Measurements from ENCODE around the gene POLR3K.
"Not testable (repeated sequence)": the region's sequence is repeated elsewhere in the genome, so short reads cannot be mapped to it uniquely, and the experiment has no call there.

Gene POLR3K

GRCh38 chr16:38941-39892 is 14.2 kb downstream of the POLR3K start:
- CTCF ChIA-PET: no interaction called here
- no peak for TF ChIP-seq SP1 (IDR thresholded peaks at IDR 0.05)
- no peak for TF ChIP-seq ZNF384 (IDR thresholded peaks at IDR 0.05)
- TF ChIP-seq, protein P1, sequence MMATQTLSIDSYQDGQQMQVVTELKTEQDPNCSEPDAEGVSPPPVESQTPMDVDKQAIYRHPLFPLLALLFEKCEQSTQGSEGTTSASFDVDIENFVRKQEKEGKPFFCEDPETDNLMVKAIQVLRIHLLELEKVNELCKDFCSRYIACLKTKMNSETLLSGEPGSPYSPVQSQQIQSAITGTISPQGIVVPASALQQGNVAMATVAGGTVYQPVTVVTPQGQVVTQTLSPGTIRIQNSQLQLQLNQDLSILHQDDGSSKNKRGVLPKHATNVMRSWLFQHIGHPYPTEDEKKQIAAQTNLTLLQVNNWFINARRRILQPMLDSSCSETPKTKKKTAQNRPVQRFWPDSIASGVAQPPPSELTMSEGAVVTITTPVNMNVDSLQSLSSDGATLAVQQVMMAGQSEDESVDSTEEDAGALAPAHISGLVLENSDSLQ (IDR thresholded peaks at IDR 0.05): no peak
- no peak for TF ChIP-seq TARDBP (IDR thresholded peaks at IDR 0.05)
- TF ChIP-seq HDGF (IDR thresholded peaks at IDR 0.05; ENCODE audit: borderline replicate concordance): no peak
- no peak for TF ChIP-seq FOXM1 (IDR thresholded peaks at IDR 0.05; ENCODE audit: borderline replicate concordance)
- no peak for TF ChIP-seq FOXA1 (IDR thresholded peaks at IDR 0.05)
- TF ChIP-seq BHLHE40 (IDR thresholded peaks at IDR 0.05; ENCODE audit: borderline replicate concordance): no peak
- TF ChIP-seq FOXK2 (IDR thresholded peaks at IDR 0.05): no peak
- TF ChIP-seq ELF4 (IDR thresholded peaks at IDR 0.05): no peak
- TF ChIP-seq L3MBTL2 (conservative IDR thresholded peaks at IDR 0.05): no peak
- no peak for TF ChIP-seq CTBP1 (IDR thresholded peaks at IDR 0.05; ENCODE audit: borderline replicate concordance)
- TF ChIP-seq NFRKB (IDR thresholded peaks at IDR 0.05): no peak
- no peak for TF ChIP-seq ARNT (IDR thresholded peaks at IDR 0.05)
- POLR2A ChIA-PET: interaction anchor here (2.5 kb wide), 1 partner anchor 14 kb away, joined by 13 read pairs; the partner anchor contains the start of genes POLR3K and SNRNP25
- no peak for DNase-seq (ENCODE audit: extremely low spot score)

DNA sequence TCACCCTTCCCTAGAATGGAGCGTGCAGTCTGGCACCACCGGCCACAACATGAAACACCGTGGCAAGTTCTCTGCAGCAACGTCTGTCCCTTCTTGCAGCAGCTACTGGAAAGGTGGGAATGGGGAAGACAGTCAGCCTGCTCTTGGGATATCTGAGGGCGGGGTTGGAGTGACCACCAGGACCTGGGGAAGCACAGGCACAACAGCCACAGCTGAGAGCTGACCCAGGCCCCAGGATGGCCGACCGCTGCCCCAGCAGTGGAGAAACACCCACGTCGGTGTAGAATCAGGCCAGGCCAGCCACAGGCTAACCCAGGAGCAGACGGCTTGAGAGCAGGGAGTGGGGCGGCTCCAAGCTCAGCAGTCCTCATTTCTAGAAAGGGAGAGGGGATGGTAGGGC is 15.2 kb downstream of the POLR3K start:
- POLR2A ChIA-PET: interaction anchor here (2.5 kb wide), 1 partner anchor 15 kb away, joined by 13 read pairs; the partner anchor contains the start of genes POLR3K and SNRNP25
- DNase-seq (ENCODE audit: extremely low spot score); CTCF ChIA-PET: not testable (repeated sequence)

DNA sequence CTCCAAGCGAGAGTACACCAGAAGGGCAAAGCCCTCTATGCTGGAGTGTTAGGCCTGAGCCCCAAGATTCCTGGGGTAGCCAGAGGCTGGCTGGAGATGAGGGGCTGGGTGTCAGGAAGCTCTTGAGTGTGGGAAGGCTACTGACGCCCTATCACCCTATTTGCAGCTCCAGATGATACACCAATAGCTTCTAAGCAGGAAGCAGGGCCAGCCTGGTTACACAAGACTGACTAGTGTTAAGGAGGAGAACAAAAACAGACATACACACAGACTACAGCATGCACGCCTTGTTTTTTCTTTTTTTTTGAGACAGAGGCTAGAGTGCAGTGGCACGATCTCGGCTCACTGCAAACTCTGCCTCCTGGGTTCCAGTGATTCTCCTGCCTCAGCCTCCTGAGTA is 15.9 kb downstream of the POLR3K start:
- no peak for DNase-seq (ENCODE audit: extremely low spot score)
- ChIA-PET CTCF (no interaction called here), POLR2A (interaction anchor here (2.5 kb wide), 1 partner anchor 16 kb away, joined by 13 read pairs; the partner anchor contains the start of genes POLR3K and SNRNP25)
- TF ChIP-seq HDGF (IDR thresholded peaks at IDR 0.05; ENCODE audit: borderline replicate concordance) (no peak), L3MBTL2 (conservative IDR thresholded peaks at IDR 0.05) (no peak), LEF1 (IDR thresholded peaks at IDR 0.05; ENCODE audit: borderline replicate concordance) (no peak), FOXA1 (IDR thresholded peaks at IDR 0.05) (no peak), NFRKB (IDR thresholded peaks at IDR 0.05) (no peak), SP1 (IDR thresholded peaks at IDR 0.05) (no peak), TARDBP (IDR thresholded peaks at IDR 0.05) (no peak), CTBP1 (IDR thresholded peaks at IDR 0.05; ENCODE audit: borderline replicate concordance) (no peak), FOXK2 (IDR thresholded peaks at IDR 0.05) (no peak)
- TF ChIP-seq, protein P1 (IDR thresholded peaks at IDR 0.05): no peak

- TF ChIP-seq FOXM1 (IDR thresholded peaks at IDR 0.05; ENCODE audit: borderline replicate concordance) (no peak), FOXK2 (IDR thresholded peaks at IDR 0.05) (no peak), ZNF384 (IDR thresholded peaks at IDR 0.05) (no peak), L3MBTL2 (conservative IDR thresholded peaks at IDR 0.05) (no peak), TARDBP (IDR thresholded peaks at IDR 0.05) (no peak), HDGF (IDR thresholded peaks at IDR 0.05; ENCODE audit: borderline replicate concordance) (no peak), SUZ12 (IDR thresholded peaks at IDR 0.05) (no peak), CTBP1 (IDR thresholded peaks at IDR 0.05; ENCODE audit: borderline replicate concordance) (no peak), ARNT (IDR thresholded peaks at IDR 0.05) (no peak), NFRKB (IDR thresholded peaks at IDR 0.05) (no peak), ELF4 (IDR thresholded peaks at IDR 0.05) (no peak), BHLHE40 (IDR thresholded peaks at IDR 0.05; ENCODE audit: borderline replicate concordance) (no peak)
- ChIA-PET CTCF (no interaction called here), POLR2A (no interaction called here)
- DNase-seq (ENCODE audit: extremely low spot score): no peak
Measured at GRCh38 chr16:36336-36984, 16.9 kb downstream of the POLR3K start.

- ChIA-PET CTCF (no interaction called here), POLR2A (no interaction called here)
- no peak for DNase-seq (ENCODE audit: extremely low spot score)
- TF ChIP-seq L3MBTL2 (conservative IDR thresholded peaks at IDR 0.05) (no peak), HDGF (IDR thresholded peaks at IDR 0.05; ENCODE audit: borderline replicate concordance) (no peak), TARDBP (IDR thresholded peaks at IDR 0.05) (no peak), LEF1 (IDR thresholded peaks at IDR 0.05; ENCODE audit: borderline replicate concordance) (no peak), FOXM1 (IDR thresholded peaks at IDR 0.05; ENCODE audit: borderline replicate concordance) (no peak), BHLHE40 (IDR thresholded peaks at IDR 0.05; ENCODE audit: borderline replicate concordance) (no peak), ARNT (IDR thresholded peaks at IDR 0.05) (no peak), NFRKB (IDR thresholded peaks at IDR 0.05) (no peak), SP1 (IDR thresholded peaks at IDR 0.05) (no peak), ZNF384 (IDR thresholded peaks at IDR 0.05) (no peak), CTBP1 (IDR thresholded peaks at IDR 0.05; ENCODE audit: borderline replicate concordance) (no peak)
- TF ChIP-seq, protein P1 (IDR thresholded peaks at IDR 0.05): no peak
Measured at GRCh38 chr16:35678-36305, 17.6 kb downstream of the POLR3K start.
